Neutrophil (primary cell): ENCODE measurements around the gene EXO5.

Experiments used
- H3K27ac ChIP-seq: fragments of 200-600 bp; sonication (generic); 2 replicates; pipeline ENCODE4 v1.5.1; 2016; ENCODE audit warnings: mild to moderate bottlenecking, moderate library complexity
- H3K27me3 ChIP-seq: fragments of 200-600 bp; sonication (generic); 2 replicates; pipeline ENCODE4 v1.6.0; 2016; ENCODE audit warnings: mild to moderate bottlenecking
- H3K36me3 ChIP-seq: fragments of 200-600 bp; sonication (generic); 2 replicates; pipeline ENCODE4 v1.5.1; 2017
- H3K4me1 ChIP-seq, 2 experiments: fragments of 200-600 bp in 1 of 2; sonication (generic) in 1 of 2; 1 replicate in 1 of 2; 2 replicates in 1 of 2; pipeline versions ENCODE4 v1.5.1 to v1.6.1; 2013 to 2016; ENCODE audit warnings: low read depth in 1 of 2, low read length in 1 of 2, mild to moderate bottlenecking in 1 of 2, moderate library complexity in 1 of 2; ENCODE audit not compliant: control insufficient read depth in 1 of 2, insufficient read depth in 1 of 2
- H3K4me3 ChIP-seq, 2 experiments: fragments of 200-600 bp in 1 of 2; sonication (generic) in 1 of 2; 1 replicate in 1 of 2; 2 replicates in 1 of 2; pipeline ENCODE4 v1.5.1; 2013 to 2016; ENCODE audit warnings: low read depth in 1 of 2, low read length in 1 of 2, mild to moderate bottlenecking in 1 of 2, moderate library complexity in 1 of 2
- H3K9me3 ChIP-seq: fragments of 200-600 bp; sonication (generic); 2 replicates; pipeline ENCODE4 v1.5.1; 2016
- CTCF ChIP-seq: fragments of 200-600 bp; sonication (generic); IDR thresholded peaks from 2 replicates; pipeline ENCODE4 v1.5.1; 2016; ENCODE audit warnings: antibody characterized with exemption

EXO5 gene

GRCh38 chr1:40508375-40509341, at the start of gene EXO5:
TSS of gene EXO5 (plus strand) at chr1:40508767. CDS start at chr1:40514545, 5,778 bp downstream.
- no peaks in the 10 kb centered on the region for H3K36me3 ChIP-seq
- H3K4me1 ChIP-seq, result peaks cover 10 to 15% of the 10 kb centered on the region in 2 experiments
- peak within 1 kb of the TSS; percentile 80 to 85 for H3K4me3 ChIP-seq
- no peaks in the 10 kb centered on the region for H3K27me3 ChIP-seq
- no peak for TF ChIP-seq CTCF
- peaks cover 2% of the 10 kb centered on the region for H3K9me3 ChIP-seq
- peak within 1 kb of the TSS; percentile 71 for H3K27ac ChIP-seq

GRCh38 chr1:40462956-40463590, 45.5 kb upstream of the EXO5 start:
- Histone ChIP-seq H3K27ac (no peak overlapping the region), H3K36me3 (no peaks in the 10 kb centered on the region), H3K4me3 (no peak overlapping the region), H3K9me3 (peaks cover 86% of the 10 kb centered on the region), H3K4me1 (no peaks in the 10 kb centered on the region), H3K27me3 (no peaks in the 10 kb centered on the region)
- TF ChIP-seq CTCF, result no peak

GRCh38 chr1:40469327-40469726, 39.2 kb upstream of the EXO5 start:
- Histone ChIP-seq H3K9me3 (peaks cover 34% of the 10 kb centered on the region), H3K4me1 (no peaks in the 10 kb centered on the region), H3K27ac (no peak overlapping the region), H3K27me3 (no peaks in the 10 kb centered on the region), H3K4me3 (no peak overlapping the region), H3K36me3 (no peaks in the 10 kb centered on the region)
- no peak for TF ChIP-seq CTCF

GRCh38 chr1:40475268-40475667, 33.3 kb upstream of the EXO5 start:
- H3K9me3 ChIP-seq, result peaks cover 5% of the 10 kb centered on the region
- H3K4me1 ChIP-seq, result peaks cover 10 to 11% of the 10 kb centered on the region in 2 experiments
- H3K27me3 ChIP-seq, result no peaks in the 10 kb centered on the region
- TF ChIP-seq CTCF, result no peak
- no peak overlapping the region for H3K27ac ChIP-seq
- no peaks in the 10 kb centered on the region for H3K36me3 ChIP-seq
- no peak overlapping the region for H3K4me3 ChIP-seq

GRCh38 chr1:40476924-40477677, 31.5 kb upstream of the EXO5 start, which contains the start of gene ZFP69:
TSS of gene ZFP69 (plus strand) at chr1:40477290. CDS start at chr1:40479362, 2,072 bp downstream.
- Histone ChIP-seq H3K36me3 (no peaks in the 10 kb centered on the region), H3K4me3 (peak within 1 kb of the TSS; percentile 65 to 67), H3K4me1 (peaks cover 10 to 11% of the 10 kb centered on the region in 2 experiments), H3K27ac (peak within 1 kb of the TSS; percentile 23), H3K9me3 (peaks cover 5% of the 10 kb centered on the region), H3K27me3 (no peaks in the 10 kb centered on the region)
- no peak for TF ChIP-seq CTCF
